Left kidney (tissue), 8 donors: ENCODE data around the gene VARS2. TPM values are rescaled to one million over a fixed set of nuclear protein-coding genes. Genes with fewer than 3 reads are reported as not detected.
"Not testable (repeated sequence)": the region's sequence is repeated elsewhere in the genome, so short reads cannot be mapped to it uniquely, and the experiment has no call there.

ENCODE experiments used
- DNase-seq: peaks from one replicate; pipeline ENCODE4 v3.0.0-alpha.2; 2013
- long read RNA-seq, 8 donors: transcript quantifications; one replicate each; lab custom pipeline, GENCODE V29; 2026
- polyA plus RNA-seq: library from polyadenylated mRNA; unstranded; fragments of 120-200 nt; gene quantifications from one replicate; pipeline ENCODE4 v1.2.1, GENCODE V29; 2013; ENCODE audit not compliant: insufficient read length

Gene VARS2
- 52.6 TPM for polyA plus RNA-seq
- long read RNA-seq, donor 1, full-length matches to known transcripts: 2 of 2 reads
- long read RNA-seq, donor 1, partial matches to known transcripts: 0 of 2 reads
- long read RNA-seq, donor 1, other reads (novel, unspliced or antisense): 0 of 2 reads
- long read RNA-seq, donor 2: 0 reads
- long read RNA-seq, donor 3, partial matches to known transcripts: 9 of 9 reads
- long read RNA-seq, donor 3, other reads (novel, unspliced or antisense): 0 of 9 reads
- long read RNA-seq, donor 4: 0 reads
- long read RNA-seq, donor 5, partial matches to known transcripts: 8 of 8 reads
- long read RNA-seq, donor 5, other reads (novel, unspliced or antisense): 0 of 8 reads
- long read RNA-seq, donor 6: 0 reads
- long read RNA-seq, donor 7, partial matches to known transcripts: 0 of 1 reads
- long read RNA-seq, donor 7, other reads (novel, unspliced or antisense): 0 of 1 reads
- long read RNA-seq, donor 8: 0 reads

DNA sequence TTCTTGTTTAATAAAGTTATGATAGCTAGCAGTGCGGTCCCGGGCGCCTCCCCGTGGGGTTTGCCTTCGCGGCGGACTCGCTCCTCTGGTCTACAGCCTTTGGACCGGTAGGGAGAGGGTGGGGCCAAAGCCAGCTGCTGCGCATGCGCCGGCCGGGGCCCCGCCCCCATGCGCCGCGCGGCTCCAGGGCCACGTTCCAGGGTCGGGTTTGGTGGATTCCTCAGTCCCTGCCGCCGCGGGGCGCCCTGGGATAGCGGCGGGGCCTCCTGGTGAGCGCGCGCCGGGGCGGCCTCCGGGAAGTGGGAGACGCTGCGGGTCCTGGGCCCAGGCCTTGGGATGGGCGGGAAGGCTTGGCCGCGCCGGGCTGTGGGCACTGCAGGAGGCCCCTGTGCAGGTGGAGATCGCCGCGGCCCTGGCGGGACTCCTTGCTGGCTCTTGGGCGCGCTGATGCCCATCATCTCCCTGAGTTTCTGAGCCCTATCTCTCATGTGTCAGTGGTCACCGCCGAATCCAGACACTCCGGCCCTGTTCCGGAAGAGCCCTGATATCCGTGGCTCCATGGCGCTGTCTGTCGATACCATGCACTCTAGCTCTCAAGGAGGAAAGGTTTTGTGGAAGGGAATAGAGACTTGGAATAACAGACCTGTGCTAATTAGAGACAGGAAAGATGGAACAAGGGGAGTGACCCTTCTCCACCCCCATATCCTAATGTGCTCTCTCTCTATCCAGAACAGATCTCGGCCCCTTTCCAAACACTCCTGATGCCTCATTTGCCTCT is at the start of gene VARS2:
VARS2 (plus strand) TSS at position 163 of the 778 bp plus-strand sequence; CDS start at position 762, 599 bp downstream.
- DNase-seq: peak; percentile 95

DNA sequence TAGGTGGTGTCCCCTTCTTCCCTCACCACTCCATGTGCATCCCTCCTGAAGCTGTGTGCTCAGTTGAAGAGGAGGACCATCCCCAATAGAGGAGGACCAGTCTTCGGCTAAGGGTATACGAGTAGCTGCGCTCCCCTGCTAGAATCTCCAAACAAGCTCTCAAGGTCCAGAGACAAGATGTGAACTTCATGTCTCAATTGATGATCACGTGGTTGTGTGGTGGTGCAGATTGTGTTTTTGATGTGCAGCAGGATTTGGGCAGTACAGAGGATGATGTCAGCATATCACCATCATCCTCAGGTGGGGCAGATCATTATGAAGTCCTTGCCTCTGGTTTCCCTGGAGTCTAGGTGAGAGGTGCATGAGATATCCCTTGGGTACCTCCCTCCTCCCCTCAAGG is 49.7 kb upstream of the VARS2 start:
- no peak for DNase-seq

DNA sequence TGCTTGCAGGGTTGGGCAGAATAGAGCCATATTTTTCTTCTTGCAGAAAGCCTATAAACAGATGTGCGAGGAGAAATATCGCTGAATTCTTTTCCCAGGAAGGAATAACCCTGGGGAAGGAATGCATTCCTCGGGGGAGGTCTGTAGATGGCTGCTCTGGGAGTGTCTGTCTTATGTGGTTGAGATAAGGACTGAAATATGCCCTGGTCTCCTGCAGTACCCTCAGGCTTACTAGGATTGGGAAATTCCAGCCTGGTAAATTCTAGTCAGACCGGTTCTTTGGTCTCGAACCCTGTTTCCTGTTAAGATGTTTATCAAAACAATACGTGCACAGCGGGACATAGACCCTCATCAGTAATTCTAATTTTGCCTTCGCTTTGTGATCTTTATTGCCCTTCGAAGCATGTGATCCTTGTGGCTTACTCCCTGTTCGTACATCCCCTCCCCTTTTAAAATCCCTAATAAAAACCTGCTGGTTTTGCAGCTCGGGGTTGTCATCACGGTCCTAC is 44.7 kb upstream of the VARS2 start:
- not testable (repeated sequence) for DNase-seq

DNA sequence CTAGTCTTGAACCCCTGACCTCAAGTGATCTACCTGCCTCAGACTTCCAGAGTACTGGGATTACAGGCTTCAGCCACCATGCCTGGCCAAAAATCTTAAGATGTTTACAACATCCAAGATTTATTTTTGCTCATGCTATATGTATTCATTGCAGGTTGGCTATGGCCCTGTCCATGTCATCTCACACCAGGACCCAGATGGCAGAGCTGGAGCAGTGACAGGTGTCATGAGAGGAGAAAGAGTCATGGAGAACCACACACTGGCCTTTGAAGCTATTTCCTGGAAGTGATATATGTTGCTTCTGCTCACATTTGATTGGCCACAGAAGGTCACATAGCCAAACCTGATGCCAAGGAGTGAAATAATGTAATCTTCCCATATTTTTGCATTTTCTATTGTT is 43.5 kb upstream of the VARS2 start:
- no peak for DNase-seq

DNA sequence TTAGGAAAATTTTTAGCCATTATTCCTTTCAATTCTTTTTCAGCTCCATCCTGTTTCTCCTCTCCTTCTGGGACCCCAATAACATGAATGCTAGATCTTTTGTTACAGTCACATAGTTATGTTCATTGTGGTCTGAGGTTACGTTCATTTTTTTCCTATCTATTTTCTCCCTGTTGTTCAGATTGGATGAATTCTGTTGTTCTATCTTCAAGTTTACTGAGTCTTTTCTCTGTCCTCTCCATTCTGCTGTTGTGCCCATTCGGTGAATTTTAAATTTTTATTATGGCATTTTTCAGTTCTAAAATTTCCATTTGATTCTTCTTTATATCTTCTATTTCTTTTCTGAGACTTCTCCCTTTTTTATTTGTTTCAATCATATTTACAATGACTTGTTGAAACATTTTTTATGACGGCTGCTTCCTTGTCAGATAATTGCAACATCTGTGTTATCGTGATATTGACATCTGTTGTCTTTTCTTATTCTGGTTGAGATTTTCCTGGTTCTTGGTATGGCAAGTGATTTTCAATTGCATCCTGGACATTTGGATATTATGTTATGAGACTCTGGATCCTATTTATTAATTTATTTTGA is 42.4 kb upstream of the VARS2 start:
- DNase-seq: no peak

DNA sequence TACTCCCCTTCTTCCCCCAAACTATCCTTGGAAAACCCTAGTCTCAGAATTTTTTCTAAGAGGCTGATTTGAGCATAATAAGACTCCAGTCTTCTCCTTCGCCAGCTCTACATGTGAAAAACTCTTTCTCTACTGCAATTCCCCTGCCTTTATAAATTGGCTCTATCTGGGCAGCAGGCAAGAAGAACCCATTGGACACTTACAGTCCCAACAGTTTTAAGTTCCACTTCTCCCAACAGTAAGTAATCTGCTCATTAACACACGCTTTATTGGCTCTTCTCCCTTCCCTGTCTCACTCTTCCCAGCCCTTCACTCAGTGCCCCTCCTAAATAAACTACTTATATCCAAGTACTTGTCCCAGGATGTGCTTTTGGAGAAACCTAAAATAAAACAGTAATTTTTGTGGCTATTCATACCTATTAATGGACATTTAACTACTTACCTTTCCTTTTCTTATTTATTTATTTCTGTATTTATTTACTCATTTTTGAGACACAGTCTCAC is 40.8 kb upstream of the VARS2 start:
- DNase-seq: no peak

DNA sequence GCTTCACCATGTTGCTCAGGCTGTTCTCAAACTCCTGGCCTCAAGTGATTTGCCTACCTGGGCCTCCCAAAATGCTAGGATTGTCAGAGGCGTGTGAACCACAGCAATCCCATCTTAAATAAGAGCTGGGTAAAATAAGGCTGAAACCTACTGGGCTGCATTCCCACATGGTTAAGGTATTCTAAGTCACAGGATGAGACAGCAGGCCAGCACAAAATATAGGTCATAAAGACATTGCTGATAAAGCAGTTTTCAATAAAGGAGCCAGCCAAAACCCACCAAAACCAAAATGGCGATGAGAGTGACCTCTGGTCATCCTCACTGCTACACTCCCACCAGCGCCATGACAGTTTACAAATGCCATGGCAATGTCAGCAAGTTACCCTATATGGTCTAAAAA is 40.2 kb upstream of the VARS2 start:
- DNase-seq: not testable (repeated sequence)

DNA sequence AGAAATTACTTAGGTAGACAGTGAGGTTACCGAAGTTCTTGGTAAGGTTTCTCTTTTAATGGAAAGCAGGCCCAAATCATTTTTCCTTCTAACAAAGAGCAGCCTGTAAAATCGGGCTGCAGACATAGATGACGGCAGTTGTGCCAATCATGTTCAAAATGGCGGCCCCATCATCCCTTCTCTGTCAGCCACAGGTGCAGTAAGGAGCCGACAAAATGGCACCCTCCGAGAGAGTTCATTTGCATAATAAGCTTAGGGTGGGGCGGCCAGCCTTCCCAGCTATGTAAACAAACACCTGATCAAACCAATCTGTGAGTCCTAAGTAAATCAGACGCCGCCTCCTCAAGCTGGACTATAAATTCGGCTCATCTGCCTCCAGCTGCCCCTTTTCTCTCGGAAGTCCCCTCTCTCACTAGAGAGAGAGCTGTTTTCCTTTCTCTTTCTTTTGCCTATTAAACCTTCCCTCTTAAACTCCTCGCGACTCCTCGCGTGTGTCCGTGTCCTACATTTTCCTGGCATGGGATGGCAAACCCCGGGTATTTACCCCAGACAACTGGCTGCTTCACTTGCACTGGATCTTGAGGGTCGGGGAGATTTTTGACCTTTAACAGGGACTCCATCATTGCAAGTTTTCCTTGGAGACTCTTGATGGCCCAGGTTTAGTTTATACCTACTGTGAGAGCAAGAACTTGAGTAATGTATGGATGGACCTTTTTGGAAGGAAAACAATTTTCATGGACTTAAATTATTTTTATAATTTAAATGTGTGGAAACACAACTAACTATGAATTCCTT is 38.6 kb upstream of the VARS2 start:
- DNase-seq: no peak

DNA sequence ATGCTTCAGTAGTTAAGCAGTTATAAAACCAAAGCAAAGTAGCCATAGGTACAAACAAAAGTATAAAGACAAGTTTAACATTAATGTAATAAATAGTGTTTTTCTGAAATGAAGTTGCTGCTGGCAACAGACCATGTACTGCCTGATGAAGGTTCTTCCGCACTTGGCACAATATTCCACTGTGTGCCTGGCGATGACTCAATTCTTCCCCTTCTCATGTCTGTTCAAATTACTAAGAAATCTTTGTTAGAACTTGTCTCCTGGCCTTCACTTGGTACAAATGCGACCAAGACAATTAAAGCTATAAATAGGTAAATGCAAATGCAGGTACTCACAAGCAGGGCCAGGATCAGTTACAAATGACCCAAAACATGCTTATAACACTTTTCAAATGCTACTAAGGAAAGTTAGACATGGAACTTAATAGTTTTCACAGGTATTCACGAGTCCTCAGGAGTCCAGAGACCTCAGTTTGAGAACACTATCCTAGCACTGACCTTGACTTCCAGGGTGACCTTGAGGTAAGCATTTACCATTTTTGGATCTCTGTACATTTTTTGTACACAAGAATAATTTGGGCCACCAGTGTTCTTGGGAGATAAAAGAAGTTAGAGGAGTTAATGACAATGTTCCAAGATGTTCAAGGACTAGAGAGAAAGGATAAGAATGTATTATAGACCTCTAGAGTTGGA is 37.9 kb upstream of the VARS2 start:
- DNase-seq: no peak

DNA sequence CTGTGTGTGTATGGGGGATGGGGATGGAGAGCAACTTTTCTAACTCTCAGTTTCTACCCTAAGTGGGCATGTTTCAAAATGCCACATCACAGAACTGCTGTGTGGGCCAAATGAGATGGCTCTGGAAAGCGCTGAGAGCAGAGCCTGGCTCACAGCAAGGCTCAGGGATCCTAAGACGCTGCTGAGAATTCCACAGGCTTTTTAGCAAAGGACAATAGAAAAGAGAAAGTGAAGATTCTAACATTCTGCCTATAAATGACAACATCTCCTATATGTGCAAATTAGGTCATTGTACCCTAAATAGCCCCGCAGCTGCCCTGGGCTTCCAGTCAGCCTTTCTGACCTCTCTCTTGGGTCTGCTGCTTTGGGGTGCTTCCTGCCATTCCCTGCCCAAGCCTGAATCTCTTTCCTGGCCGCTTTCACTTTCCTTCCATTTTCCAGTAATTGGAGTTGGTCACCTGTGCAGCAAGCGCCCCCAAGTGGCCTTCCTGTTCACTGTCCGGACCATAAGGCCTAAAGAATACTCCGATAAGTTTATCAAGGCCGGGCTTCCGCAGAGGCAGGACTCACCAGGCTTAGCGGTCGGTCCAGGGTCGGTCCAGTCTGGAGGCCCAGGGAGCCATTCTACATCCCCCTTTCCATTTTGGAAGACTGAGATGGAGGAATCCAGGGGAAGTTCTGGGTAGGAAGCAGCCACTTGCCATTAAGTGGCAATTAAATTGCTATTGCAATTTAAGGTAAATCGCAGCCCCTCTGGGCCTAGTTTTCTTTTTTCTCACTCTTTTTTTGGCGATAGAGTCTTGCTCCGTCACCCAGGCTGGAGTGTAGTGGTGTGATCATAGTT is 36.4 kb upstream of the VARS2 start:
- peak; percentile 93 for DNase-seq

DNA sequence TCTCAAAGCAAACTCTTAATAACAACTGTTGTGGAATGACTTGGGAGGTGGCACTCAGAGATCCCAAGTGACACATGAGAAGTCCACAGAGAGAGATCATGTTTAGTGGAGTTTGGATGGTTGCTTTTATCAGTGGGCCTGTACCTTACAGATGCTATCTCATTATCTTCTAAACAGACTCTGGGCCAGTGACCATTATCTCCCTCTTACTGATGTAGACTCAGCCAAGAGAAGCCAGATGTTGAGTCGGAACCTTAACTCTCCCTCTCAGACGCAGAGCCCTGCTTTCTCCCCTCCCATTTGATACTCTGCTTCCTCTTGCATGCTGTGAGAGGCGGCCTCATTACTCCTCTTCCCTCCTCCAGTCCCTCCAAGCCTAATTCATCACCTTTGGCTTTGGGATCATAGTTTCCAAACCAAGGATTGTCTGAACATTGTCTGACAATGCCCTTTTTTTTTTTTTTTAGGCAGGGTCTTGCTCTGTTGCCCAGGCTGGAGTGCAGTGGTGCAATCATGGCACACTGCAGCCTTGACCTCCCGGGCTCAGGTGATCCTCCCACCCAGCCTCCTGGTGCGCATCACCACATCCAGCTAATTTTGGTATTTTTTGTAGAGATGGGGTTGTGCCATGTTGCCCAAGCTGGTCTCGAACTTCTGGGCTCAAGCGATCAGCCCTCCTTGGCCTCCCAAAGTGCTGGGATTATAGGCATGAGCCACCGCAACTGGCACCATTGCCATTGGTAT is 34.2 kb upstream of the VARS2 start:
- DNase-seq: no peak

DNA sequence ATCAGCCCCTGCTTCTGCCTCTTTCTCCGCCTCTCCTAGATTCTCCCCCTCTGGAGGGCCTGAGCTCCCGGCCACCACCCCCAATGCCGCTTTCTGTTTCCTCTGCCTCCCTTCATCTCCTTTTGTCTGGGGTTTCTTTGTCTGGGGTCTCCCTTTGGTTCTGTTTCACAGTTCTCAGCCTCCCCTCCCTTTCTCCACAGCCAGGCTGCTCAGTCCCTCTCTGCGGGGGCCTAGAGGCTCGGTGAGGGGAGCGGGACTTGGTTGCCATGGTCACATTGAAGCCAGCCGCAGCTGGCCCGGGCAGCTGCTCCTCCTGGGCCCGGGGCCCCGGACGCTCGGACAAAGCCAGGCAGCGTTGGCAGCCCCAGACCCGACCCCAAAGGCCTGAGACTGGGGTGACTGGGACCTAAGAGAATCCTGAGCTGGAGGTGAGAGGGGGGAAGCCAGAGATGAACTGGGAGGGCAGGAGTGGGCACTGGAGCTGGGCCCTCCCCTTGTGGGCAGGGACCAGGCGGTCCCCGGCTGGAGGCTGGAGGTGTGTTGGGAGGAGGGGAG is 33.3 kb upstream of the VARS2 start:
- DNase-seq: peak; percentile 65

DNA sequence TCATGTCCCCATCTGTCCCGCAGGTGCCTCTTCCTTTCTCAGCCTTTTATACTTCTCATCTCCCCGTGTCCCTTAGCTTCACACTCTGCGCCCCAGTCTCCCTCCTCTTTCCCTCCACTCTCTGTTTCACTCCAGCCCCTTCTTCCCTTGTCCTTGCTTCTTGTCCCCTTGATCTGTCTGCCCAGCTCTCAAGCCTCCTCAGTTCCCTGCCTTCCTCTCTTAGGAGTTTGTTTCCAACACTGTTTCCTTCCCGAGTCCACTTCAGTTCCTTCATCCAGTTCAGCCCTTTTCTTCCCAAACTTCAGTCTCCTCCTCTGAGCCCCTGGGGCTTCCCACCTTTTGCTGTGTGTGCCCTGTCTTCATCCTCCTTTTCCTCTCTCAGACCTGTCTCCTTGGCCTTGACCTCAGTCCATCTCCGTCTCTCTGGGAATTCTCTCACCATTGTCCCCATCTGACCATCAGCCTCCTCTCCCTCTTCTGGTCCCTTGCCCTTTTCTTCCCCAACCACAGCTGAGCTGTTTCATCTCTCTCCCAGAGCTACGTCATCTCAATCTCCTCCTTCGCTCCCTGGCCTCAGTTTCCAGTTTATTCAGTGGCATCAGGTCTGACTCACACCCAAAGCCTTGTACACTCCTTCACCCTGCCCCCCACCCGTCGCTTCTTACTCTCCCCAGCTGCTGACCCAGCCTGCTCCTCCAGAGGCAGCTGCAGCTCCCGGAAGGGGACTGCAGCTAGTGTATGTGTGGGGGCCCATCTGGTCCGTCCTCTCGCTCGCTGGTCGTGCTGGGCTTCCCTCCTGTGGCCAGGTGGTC is 32.4 kb upstream of the VARS2 start:
- peak; percentile 26 for DNase-seq

DNA sequence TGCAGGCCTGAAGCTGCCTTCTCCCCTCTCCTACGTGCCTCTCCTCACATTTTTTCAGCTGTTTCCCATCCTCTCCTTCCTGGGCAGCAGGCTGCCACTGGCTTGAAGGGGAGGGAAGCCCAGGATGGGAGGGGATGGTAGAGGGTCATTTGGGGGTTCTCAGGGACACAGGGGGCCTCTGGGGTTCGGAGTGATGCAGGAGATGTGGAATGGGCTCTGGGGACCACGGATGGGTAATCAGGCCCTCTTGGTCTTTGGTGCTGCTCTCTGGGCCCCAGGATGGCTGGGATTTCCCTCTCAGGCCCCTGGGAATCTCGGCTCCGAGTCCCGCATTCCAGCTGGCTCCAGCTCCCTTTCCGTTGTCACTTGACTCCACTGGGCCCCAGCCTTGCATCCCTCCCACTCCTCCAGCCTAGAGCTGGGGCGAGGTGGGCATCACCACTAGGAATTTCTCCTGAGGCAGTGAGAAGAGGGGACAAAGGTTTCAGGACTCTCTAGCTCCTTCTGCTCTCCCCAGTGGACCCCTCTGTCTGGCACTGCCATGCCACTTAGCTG is 31.8 kb upstream of the VARS2 start:
- peak; percentile 74 for DNase-seq

DNA sequence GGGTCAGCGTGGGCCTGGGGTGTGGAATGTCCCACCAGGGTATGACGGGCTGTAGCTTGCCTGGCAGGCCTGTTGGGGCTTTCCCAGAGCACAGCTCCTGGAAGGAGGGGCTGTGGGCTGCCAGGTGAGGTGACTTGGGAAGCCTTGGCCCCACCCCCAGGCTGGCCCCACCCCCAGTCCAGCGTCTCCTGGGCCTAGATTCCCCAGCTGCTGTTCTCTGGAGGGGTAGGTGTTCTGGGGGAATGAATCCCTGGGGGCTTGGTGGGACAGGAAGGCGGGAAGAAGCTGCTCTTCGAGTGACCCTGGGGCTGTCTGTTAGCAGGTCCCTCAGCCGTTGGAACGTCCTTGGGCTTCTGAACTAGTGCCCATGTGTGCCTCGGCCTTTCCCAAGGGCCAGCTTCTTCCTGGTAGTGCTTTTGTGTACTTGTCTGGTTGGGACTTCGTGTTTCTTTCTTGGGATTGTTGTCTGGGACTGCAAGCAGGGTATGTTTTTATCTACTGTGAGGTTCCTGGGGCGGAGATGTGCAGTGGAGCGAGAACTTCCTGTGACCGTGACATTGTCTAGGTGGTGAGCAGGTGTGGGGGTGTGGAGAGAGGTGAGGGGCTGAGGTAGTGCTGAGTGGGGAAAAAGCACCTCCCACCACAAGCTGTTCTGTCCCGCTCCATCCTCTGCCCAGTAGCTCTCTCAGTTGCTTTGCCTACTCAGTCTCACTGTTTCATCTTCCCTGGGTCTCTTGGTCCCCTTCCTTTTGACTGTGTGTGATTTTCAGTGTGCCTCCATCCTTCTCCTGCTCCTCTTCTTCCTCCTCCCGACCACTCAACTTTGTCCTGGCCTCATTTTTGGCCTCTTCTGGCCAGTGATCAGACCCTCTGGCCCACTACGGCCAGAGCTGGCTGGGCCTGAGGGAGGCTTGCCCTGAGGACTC is 31.0 kb upstream of the VARS2 start:
- peak; percentile 64 for DNase-seq
